Activated CD4-positive, CD25-positive, alpha-beta regulatory T cell treated with anti-CD3 and anti-CD28 coated beads, Interleukin-2, amount 50 U/mL, for 72 hours (primary cell): Measurements from ENCODE around the gene DLGAP1.

ENCODE experiments used
- DNase-seq: peaks from one replicate; pipeline ENCODE4 v3.0.0; 2021

Gene DLGAP1

GRCh38 chr18:3885209-3885792 lies 569.8 kb downstream of the DLGAP1 start:
- no peak for DNase-seq

GRCh38 chr18:3879836-3880120 lies 575.3 kb downstream of the DLGAP1 start:
- no peak for DNase-seq

DNA sequence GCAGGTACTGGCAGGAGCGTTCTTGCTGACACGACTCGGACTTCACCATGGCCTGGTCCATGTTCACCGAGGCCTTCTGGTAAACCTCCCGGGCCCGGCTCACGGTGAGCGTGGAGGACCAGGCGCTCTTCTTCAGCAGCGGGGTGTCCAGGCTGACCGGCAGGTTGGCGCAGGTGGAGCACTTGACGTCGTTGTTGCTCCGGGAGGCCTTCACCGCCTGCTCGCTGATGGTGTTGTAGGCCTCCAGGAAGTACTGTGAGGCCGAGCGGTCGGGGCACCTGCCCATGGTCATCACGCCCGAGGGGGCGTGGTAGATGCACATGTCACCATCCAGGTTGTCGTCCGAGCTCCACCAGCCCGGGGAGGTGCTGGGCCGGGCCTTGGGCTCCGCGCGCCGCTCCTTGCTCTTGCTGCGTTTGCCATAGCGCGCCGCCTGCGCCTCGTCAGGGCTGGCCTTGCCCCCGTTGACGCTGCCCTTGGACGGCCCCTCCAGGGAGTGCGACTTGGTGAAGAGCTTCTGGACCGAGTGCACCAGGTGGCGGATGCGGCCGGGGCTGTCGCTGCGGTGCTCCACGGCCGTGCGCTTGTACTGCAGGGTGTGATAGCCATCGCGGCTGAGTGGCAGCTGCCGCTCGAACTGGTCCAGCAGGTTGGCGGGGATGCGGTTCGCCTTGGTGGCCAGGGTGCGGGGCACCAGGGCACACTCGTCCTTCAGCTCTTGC lies 575.8 kb downstream of the DLGAP1 start:
- no peak for DNase-seq

DNA sequence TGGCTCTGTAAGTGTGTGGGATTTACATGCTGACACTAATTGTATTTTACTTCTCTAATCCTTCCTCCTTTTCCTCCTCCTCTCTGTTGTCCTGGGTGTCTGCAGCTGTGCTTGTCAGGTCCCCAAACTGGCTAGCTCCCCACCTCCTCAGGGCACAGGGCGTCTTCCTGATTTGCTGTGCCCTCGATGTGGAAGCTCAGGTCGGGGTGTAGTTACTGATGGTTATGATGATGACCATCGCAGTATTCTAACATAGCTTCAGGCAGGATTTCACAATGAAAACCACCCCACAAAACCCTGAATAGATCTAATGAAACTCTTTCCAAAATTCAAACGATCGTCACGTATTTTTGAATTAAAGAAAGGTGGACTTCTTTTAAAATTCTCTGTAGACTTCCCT lies 576.7 kb downstream of the DLGAP1 start:
- DNase-seq, result no peak

GRCh38 chr18:3877678-3878077 lies 577.4 kb downstream of the DLGAP1 start:
- no peak for DNase-seq

GRCh38 chr18:3875961-3876360 lies 579.1 kb downstream of the DLGAP1 start:
- DNase-seq, result no peak

GRCh38 chr18:3875376-3875775 lies 579.7 kb downstream of the DLGAP1 start:
- DNase-seq, result no peak

DNA sequence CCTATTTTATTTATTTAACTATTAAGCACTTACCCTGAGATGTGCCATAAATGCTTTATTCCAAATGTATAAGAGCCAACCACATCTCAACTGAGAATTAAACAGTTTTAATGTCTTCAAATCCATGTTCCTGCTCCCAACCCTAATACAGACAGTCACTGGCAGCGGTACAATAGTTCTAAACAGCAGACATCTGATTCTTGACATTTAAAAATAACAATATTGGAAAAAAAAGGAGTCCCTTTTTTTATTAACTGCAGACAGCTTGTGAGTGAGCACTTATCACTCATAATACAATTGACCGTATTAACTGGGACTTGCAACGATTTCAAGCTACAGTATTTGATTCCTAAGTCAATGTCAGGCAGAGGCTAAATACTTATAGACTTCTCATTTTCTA lies 580.5 kb downstream of the DLGAP1 start:
- DNase-seq, result no peak

DNA sequence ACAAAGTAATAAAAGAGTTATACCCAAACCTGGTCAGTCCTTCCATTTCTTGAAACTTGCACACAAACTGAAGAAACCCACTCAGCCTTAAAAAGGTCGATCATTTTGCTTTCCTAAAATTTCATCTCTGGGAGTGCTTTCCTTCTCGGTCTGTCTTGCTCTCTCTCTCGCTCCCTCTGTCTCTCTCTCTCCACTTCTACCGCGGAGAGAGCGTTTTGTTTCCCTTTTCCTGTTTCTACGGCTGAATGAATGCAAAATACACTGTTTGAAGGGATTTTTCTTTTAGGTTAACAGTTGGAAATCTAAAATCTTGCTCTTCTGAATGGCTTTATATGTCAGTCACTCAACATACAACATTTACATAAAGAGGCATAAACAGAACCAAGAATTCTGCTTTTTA lies 581.0 kb downstream of the DLGAP1 start:
- no peak for DNase-seq

DNA sequence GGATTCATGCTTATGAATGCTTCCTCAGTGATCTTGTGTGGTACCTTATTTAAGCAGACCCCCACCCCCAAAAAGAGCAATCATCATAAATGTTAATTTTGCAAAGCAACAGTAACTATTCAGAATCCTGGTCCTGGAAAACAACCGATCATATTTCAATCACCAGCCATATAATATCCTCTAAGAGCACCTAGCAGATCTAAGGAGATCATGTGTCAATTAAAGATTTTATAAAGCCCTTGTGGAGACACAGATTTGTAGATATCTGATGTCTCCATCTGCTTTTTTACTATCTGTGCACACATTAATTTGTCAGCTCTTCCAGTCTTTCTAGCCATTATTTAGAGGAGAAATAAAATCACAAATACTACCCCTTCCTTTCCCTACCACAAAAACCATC lies 581.4 kb downstream of the DLGAP1 start:
- DNase-seq, result no peak

- no peak for DNase-seq
Observed at GRCh38 chr18:3873211-3873610, 581.9 kb downstream of the DLGAP1 start.

DNA sequence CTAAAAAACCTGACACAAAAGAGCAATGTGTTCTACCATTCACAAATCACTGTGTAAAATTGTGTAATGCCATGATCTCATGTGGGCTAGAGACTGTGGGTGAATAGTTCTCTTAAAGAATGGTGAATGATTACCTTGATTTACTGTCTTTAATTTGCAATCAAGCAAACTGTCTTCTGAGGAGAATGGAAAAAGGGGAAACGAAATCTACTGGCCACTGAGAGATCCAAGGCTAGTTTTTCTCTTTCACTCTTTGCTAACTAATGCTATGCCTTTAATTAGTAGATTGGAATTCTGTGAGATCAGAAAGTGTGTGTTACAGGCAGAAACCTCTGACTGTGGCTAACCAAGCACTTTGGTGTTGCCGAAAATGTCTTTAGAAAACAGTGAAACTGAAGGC lies 582.5 kb downstream of the DLGAP1 start:
- DNase-seq, result no peak

- no peak for DNase-seq
Observed at GRCh38 chr18:3871687-3872086, 583.4 kb downstream of the DLGAP1 start.

GRCh38 chr18:3870914-3871313 lies 584.2 kb downstream of the DLGAP1 start:
- DNase-seq, result no peak

- DNase-seq, result no peak
Observed at GRCh38 chr18:3869848-3870247, 585.3 kb downstream of the DLGAP1 start.

DNA sequence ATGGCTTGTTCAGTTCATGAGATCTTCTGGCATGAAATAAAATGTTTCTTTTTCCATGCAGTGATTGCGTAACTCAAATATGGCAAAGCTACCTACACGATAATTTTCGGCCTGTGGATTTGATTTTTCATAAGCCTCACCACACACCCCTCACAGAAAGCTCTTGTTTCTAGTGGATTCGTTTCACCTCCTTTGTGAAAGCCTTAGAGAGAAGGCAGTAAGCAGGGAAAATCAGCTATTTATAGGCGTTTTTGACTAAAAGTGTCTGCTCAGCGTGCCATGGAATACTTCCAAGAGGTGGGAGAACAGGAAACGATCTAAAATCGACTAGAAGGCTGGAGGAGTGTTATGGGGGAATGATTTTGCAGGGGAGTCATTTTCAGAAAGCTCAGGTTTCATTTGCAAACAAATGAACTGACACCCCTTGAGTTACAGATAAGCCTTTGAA lies 587.2 kb downstream of the DLGAP1 start:
- no peak for DNase-seq

- no peak for DNase-seq
Observed at GRCh38 chr18:3867236-3867635, 587.9 kb downstream of the DLGAP1 start.

GRCh38 chr18:3864669-3865298 lies 590.3 kb downstream of the DLGAP1 start:
- no peak for DNase-seq

- no peak for DNase-seq
Observed at GRCh38 chr18:3863593-3863992, 591.5 kb downstream of the DLGAP1 start.

DNA sequence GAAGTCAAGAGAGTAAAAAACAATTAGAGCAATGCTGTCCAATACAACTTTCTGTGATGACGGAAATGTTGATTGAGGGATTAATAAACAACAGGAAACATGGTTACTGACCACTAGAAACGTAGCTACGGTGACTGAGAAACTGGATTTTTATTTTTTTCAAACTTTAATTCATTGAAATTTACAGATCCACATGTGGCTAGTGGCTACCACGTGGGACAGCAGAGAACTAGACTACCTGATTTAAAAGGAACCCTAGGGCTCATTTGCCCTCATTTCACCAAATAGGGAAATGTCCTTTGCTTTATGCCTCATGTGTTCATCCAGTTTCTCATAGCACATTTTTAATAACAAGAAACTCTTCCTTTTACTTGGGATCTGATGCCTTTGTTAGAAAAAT lies 592.1 kb downstream of the DLGAP1 start:
- no peak for DNase-seq

DNA sequence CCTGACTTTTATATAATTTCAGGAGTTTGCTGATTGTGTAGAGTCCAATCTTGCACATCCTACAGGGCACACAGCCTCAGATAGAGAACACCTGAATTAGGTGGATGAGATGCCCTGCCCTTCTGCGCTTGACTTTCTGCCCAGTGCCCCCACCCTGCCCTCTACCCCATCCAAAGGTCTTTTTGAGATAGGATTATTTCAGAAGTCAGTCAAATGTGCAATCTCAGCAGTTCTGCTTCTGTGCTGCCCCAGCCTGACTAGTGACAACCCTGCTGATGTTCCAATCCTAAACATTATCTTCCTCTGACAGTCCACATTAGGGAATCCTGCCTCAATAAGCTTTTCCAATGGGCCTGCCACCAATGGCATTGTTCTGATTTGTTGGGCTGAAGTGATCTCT lies 593.6 kb downstream of the DLGAP1 start:
- no peak for DNase-seq

- DNase-seq, result no peak
Observed at GRCh38 chr18:3857544-3857943, 597.6 kb downstream of the DLGAP1 start.

- no peak for DNase-seq
Observed at GRCh38 chr18:3855966-3856365, 599.1 kb downstream of the DLGAP1 start.

GRCh38 chr18:3852321-3852720 lies 602.8 kb downstream of the DLGAP1 start:
- DNase-seq, result no peak

DNA sequence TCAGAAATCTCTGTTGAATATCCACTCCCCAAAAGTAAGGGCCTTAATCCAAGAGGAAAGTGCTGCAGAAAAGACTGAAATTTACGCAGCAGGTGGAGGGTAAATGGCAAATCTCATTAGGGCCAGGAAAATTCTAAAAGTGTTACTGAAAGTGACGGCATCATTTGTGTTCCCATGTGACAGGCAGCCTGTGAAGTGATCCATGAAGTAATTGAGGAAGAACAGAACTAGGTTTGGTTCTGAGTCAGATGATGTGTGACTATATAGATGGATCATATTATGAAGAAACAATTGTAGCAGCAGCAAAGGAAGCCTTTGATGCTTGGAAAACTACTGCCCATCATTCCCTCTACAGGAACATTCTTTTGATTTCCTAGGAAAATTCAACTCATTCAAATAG lies 603.9 kb downstream of the DLGAP1 start:
- no peak for DNase-seq
